ENCODE results near the gene PLN.

- TF ChIP-seq EP300 (IDR thresholded peaks at IDR 0.05; ENCODE audit: borderline replicate concordance in 1 of 2, low read depth in 1 of 2, low read length in 1 of 2): no peak
- TF ChIP-seq JUND (IDR thresholded peaks at IDR 0.05): no peak
- TF ChIP-seq CTCF (IDR thresholded peaks at IDR 0.05): no peak
- no peak for TF ChIP-seq POLR2AphosphoS5 (IDR thresholded peaks at IDR 0.05; ENCODE audit: low read depth, low read length)
- TF ChIP-seq REST (IDR thresholded peaks at IDR 0.05; ENCODE audit: low read depth, low read length): no peak
- TF ChIP-seq ZBTB33 (IDR thresholded peaks at IDR 0.05; ENCODE audit: borderline replicate concordance, low read depth): no peak
- TF ChIP-seq RFX5 (IDR thresholded peaks at IDR 0.05; ENCODE audit: low read length): no peak
- no peak for TF ChIP-seq YY1 (IDR thresholded peaks at IDR 0.05; ENCODE audit: low read depth)
Observed at GRCh38 chr6:118596774-118597320, 48.8 kb downstream of the PLN start.

Measured in SK-N-SH (cell line).